ENCODE measurements around the gene UQCC3.
"Not testable (repeated sequence)": the region's sequence is repeated elsewhere in the genome, so short reads cannot be mapped to it uniquely, and the experiment has no call there.

UQCC3 gene, protein sequence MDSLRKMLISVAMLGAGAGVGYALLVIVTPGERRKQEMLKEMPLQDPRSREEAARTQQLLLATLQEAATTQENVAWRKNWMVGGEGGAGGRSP

DNA sequence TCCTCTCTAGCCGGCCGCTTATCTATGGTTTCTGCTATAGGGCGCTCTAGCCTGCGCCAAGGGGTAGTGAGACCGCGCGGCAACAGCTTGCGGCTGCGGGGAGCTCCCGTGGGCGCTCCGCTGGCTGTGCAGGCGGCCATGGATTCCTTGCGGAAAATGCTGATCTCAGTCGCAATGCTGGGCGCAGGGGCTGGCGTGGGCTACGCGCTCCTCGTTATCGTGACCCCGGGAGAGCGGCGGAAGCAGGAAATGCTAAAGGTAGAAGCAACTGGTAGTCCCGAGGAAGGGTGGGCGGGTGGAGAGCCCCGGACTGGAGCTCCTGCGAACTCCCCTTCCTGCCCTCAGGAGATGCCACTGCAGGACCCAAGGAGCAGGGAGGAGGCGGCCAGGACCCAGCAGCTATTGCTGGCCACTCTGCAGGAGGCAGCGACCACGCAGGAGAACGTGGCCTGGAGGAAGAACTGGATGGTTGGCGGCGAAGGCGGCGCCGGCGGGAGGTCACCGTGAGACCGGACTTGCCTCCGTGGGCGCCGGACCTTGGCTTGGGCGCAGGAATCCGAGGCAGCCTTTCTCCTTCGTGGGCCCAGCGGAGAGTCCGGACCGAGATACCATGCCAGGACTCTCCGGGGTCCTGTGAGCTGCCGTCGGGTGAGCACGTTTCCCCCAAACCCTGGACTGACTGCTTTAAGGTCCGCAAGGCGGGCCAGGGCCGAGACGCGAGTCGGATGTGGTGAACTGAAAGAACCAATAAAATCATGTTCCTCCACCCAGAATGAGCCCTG, at the start of gene UQCC3, which contains the start of gene LBHD1:
Gene UQCC3 (plus strand): TSS at position 66 of the 782 bp plus-strand sequence. CDS start 73 bp downstream, at position 139.
Gene LBHD1 (minus strand): TSS at position 660 of the 782 bp plus-strand sequence. CDS start 2,236 bp downstream, outside the sequence.
- peak; percentile 61 for DNase-seq (ENCODE audit: low read depth)

DNA sequence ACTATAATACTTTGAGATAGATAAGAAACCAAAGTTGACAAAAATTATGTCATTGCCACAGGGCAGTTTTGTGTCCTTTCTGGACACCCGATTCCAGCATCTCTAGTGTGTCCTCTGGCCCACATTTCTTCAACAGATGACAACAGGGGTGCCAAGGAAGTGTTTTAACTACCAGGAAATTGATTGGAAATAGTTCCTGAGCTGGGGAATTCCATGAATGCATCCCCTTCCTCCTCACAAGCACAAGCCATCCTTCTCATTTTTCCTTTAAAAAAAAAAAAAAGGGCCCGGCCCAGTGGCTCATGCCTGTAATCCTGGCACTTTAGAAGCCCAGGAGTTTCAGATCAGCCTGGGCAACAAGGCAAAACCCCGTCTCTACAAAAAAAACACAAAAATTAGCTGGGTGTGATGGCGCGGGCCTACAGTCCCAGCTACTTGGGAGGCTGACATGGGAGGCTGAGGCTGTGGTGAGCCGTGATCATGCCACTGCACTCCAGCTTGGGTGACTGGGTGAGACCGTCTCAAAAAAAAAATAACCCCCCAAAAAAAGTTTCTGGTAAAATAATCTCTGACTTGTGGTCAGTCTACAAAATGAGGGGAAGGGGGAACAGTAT, 48.9 kb upstream of the UQCC3 start:
- DNase-seq (ENCODE audit: low read depth), result no peak

DNA sequence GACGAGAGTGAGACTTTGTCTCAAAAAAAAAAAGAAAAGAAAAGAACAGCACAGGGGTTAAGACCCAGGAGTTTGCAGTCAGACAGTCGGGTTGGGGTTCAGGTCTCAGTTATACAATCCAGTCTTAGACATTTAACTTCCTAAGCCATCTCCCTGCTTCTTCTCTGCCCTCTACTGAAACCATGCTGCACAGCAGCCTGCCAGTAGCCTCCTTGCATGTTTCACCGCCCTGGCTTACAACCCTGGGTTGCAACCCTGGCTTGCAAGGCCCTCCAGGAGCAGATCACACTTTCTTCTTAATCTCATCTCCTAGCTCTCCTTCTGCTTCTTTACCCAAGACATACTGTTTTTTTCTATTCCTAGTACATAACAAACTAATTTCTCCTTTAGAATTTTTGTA, 43.8 kb upstream of the UQCC3 start:
- DNase-seq (ENCODE audit: low read depth), result no peak

DNA sequence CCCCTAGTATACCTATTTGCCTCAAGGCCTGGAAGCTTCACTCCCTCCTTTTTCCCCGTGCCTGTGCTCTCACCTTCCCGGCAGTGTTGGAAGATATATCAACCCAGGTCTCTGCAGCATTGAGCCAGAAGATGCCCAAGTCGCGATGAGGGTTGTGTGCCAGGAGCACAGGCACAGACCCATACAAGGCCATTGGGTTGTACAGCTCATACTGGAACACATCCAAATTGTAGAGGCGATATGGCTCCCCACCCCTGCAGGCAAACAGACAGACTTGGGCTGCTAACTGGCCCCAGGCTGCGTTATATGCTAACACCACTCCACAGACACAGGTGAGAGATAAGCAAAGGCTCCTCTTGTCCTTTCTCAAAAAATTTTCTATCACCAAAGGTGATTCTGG, 39.0 kb upstream of the UQCC3 start:
- no peak for DNase-seq (ENCODE audit: low read depth)

DNA sequence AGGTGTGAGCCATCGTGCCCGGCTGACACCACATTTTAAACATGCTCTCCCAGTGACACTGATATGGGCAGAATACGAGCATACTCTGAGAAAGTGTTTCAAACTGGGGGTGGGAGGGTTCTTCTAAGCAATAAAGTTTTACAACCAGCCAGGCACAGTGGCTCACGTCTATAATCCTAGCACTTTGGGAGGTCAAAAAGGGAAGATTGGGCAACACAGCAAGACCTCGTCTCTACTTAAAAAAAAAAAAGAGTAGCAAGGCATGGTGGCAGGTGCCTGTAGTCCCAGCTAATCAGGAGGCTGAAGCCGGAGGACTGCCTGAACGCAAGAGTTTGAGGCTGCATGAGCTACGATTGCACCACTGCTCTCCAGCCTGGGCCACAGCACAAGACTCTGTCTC, 27.3 kb upstream of the UQCC3 start:
- no peak for DNase-seq (ENCODE audit: low read depth)

DNA sequence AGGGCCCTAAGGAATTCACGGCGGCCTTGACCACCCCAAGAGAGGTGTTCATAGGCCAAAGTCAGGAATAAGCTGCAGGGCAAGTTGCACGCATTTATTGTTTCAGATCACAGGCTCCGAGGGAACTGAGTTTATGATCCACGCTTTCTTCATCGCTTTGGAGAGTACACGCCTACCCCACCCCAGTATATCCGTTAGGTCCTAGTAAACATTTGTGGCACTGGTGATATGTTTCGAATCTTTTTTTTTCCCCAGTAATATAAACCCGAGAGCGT, 25.9 kb upstream of the UQCC3 start:
- DNase-seq (ENCODE audit: low read depth), result no peak

DNA sequence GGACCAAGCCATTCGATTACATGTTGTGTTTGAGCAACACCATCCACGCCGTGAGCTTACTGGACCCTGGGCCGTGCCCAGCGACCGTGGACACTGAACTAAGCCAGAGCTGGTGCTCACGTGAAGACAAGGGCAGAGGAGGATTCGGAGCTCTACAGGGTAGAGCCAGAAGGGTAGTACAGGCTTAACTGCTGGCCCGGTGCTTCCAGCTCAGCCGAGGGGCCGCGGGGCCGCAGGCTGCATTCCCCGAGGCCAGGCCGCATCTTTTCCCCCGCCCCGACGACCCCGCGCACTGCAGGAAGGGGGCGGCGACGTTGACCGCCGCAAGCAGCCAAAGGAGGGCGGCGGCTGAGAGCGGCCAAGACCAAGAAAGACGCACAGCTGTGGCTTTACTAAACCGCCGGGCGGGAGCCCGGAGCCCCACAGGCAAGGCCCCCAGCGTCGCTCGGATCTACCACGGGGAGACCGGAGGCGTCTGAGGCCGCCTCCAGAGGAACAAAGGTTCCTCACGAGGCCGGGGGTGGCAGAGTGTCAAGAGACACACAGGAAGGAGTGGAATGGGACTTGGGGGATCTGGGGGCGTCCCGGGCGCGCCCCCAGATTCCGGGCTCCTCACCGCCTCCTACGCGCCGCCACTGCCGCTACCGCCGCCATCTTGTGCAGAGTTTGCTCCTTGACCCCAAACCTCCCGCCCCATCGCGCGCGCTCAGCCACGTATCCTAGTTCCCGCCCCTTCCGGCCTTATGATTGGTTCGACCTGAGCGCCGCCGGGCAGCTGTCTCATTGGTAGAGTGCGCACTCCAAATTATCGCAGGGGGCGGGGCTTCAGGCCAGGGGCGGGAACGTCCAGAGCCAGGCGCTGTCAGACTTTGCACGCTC, 25.3 kb upstream of the UQCC3 start, which contains the start of gene GANAB:
Gene GANAB (minus strand): TSS at position 668 of the 879 bp plus-strand sequence. CDS start 14 bp downstream, at position 654.
- DNase-seq (ENCODE audit: low read depth), result peak; percentile 86

DNA sequence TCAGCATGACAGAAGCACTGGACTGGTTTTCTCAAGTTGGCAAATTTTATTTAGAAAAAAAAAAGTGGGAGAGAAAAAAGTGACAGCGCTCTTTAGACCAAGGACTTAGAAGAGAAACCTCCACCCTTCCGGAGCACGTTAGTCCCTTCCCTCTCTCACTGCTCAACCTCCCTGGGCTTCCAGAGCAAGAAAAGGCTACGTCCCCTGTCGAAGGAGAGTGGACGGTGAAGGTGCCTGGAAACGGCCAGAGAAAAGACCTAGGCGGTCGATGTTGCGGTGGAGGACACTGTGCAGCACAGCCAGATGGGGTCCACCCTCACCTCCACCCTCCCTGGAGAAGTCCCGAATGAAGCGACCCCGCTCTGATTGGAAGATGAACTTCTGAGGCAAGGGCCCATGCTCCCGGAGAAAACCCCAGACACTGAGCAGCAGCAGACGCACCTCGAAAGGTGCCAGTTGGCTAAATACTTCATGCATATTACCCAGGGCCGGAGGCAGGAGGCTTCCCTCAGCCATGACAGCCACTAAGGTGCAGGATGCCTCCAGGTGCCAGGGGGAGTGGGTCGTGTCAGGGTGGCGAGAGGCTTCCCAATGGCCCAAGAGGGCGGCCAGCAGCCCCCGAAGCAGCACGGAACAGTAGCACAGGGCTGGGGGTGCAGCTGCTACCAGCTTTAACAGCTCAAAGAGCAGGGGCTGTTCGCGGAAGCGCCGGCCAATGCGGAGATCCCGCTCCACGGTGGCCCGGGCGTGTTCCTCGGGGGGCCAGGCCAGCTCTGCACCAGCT, 24.5 kb upstream of the UQCC3 start:
- no peak for DNase-seq (ENCODE audit: low read depth)

DNA sequence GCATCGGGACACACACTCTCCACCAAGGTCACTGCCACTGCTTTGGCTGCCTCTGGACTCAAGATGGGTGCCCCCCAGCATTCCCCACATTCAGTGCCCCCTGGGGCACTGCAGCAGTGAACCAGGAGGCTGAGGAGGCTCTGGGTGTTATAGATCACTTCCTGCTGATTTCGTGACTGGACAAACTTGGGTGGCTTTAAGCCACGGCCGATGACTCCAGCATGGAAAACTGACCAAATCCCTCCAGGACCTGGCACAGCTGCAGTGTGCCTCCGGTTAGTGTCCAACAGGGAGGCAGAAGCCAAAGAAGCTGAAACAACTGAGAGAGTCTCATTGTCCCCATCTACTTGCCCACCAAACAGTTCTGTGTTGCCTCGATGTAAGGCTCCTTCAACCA, 23.9 kb upstream of the UQCC3 start:
- DNase-seq (ENCODE audit: low read depth), result no peak

DNA sequence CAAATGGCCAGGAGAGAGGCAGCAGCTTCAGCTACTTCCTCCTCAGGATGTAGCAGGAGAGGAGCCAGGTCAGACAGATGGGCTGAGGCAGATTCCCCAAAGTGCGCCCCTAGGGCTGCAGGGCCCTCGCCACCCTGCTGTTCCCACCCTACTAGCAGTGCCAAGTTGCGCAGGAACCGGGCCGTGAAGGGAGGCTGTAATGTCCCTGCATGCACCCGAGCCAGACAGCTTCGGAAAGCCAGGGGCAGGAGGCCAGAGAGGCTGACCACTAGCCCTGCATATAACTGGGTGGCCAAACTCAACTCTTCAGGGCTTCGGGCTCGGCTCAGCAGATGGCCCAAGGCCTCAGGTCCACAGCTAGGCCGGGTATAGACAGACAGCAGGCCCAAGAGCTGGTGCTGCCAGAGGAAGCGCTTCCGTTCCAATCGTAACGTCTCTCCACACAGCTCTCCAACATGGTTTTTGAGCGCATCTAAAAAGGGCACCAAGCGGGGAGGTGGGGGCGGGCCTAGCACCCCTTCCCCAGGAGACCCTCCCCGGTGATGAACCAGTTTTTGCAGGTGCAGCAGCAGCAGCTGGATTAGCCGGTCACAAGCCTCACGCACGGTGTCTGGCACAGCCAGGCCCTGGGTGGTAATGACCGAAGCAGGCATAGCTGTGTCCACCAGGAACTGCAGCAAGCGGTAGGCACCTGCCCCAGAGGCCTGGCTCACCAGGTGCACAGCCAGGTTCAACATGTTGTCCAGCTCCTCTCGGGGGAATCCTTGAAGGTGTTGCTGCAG, 23.1 kb upstream of the UQCC3 start:
- DNase-seq (ENCODE audit: low read depth), result no peak

DNA sequence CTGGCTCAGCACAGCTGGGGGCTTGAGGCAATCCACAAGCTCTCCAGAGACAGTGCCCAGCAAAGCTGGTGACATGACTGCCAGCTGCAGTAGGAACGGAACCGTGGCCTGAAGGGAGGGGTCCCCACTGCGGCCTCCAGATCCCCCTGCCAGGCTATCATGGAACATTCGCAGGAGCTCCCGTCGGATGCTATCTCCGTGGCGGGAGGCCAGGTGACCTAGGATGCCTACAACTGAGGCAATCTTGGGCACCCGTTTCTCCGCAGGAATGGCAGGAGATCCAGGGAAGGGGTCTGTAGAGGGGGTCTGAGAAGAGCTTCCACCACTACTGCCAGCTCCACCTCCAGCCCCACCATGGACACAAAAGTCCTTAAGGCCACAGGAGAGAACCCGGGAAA, 22.5 kb upstream of the UQCC3 start:
- DNase-seq (ENCODE audit: low read depth), result no peak

DNA sequence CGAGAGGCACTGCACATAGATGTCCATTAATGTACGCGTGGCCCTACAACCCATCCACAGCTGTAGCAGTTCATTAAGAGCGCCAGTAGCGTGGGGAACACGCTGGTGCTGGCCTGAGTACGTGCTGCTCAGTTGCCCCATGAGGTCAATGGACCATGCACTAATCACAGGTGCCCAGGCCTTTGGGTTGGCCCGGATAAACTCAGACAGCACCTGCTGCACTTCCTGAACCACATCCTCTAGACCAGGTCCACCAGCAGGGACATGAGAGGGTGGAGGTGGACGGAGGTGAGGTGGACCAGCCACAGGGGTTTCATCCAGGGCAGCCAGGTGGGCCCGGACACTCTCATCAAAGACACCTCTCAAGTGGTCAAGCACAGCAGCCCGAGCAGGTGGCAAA, 22.0 kb upstream of the UQCC3 start:
- no peak for DNase-seq (ENCODE audit: low read depth)

DNA sequence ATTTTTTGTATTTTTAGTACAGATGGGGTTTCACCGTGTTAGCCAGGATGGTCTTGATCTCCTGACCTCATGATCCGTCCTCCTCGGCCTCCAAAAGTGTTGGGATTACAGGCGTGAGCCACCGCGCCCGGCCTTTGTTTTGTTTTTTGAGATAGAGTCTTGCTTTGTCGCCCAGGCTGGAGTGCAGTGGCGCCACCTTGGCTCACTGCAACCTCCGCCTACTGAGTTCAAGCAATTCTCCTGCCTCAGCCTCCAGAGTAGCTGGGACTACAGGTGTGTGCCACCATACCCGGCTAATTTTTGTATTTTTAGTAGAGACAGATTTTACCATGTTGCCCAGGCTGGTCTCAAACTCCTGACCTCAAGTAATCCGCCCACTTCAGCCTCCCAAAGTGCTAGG, 21.2 kb upstream of the UQCC3 start:
- not testable (repeated sequence) for DNase-seq (ENCODE audit: low read depth)

DNA sequence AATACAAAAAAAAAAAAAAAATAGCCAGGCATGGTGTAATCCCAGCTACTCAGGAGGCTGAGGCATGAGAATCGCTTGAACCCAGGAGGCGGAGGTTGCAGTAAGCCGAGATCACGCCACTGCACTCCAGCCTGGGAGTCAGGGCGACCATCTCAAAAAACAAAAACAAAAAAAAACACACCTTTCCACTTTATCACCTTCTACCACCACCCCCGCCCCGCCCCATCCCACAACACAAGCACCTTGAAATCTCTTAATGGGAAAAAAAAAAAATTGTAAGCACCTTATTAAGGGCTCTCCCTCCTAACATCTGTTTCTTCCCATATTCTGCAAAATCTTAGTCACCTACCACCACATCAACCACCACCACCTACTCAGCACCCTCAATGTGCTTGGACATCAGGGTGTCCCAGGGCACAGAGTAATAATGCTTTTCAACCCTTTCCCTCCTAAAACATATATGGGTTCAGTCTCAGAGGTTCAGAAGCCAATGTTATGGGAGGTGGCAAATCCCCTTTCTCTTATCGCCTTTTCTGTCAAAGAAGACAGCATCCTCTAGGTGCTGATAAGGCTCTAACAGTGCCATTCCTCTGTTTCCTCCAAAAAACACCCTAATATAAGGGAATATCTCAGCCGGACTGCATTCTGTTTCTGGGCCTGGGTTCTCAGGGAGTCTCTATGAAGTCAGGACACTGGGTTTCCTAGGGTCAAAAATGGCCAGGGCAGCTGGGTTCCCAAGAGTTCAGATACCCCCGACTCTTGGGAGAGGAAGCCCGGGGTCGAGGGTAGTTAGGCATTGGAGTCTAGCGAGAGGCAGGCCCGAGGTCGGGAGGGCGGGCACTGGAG, 19.1 kb upstream of the UQCC3 start:
- no peak for DNase-seq (ENCODE audit: low read depth)

DNA sequence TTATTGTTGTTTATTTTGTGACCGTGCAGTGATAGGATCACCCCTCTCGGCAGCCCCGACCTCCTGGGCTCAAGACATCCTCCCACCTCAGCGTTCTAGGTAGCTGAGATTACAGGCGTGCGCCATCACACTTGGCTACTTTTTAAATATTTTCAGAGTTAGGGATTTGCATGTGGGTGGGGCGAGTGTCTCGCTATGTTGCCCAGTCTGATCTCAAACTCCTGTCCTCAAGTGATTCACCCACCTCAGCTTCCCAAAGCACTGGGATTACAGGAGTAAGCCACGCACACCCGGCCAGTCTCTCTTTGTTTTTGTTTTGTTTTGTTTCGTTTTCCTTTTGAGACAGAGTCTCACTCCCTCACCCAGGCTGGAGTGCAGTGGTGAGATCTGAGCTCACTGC, 17.2 kb upstream of the UQCC3 start:
- no peak for DNase-seq (ENCODE audit: low read depth)

DNA sequence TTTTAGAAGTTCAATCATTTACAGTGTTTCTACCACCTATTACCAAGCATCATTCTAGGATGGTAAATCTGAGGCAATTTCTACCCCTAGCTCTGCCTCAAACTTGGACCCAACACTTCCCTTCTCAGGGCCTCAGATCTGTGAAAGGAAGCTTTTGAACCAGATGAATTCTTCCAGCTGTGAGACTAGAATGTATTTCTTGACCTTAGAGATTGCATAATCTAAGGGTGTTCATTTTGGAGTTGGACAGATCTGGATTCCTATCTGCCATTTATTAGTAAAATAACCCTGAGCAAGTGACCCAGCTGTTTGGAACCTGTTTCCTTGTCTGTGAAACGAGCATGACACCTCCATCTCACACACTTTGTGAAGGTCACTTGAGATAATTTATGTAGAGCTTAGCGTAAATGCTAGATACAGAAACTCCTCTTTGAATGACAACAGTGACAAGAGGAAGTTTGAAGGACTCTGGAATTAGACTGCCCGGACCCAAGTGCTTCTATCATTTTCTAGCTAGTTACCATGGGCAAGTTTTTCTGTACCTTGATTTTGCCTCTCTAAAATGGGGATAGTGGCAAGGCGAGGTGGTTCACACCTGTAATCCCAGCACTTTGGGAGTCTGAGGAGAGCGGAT, 14.6 kb upstream of the UQCC3 start:
- no peak for DNase-seq (ENCODE audit: low read depth)

DNA sequence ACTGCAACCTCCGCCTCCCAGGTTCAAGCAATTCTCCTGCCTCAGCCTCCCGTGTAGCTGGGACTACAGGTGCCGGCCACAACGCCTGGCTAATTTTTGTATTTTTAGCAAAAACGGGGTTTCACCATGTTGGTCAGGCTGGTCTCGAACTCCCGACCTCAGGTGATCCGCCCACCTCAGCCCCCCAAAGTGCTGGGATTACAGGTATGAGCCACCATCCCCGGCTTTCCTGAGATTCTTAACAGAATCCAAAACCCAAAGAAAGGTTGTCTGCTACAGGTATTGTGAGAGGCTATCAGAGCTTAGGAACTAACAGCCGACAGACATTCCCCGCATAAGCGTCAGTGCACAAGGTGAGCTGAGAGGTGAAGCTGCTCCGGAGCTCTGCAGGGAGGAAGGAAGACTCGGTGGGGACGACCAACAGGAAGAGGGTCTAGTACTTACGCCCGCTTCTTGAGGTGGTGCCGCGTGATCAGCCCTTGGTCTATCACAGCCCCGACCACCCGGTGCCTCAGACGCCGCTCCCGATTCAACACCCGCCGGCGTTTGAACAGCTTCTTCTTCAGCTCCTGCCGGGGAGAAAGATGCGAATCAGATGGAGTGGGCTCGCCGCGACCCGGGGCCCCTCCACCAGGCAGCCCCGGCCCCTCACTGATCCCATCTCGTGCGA, 6.9 kb upstream of the UQCC3 start:
- no peak for DNase-seq (ENCODE audit: low read depth)

DNA sequence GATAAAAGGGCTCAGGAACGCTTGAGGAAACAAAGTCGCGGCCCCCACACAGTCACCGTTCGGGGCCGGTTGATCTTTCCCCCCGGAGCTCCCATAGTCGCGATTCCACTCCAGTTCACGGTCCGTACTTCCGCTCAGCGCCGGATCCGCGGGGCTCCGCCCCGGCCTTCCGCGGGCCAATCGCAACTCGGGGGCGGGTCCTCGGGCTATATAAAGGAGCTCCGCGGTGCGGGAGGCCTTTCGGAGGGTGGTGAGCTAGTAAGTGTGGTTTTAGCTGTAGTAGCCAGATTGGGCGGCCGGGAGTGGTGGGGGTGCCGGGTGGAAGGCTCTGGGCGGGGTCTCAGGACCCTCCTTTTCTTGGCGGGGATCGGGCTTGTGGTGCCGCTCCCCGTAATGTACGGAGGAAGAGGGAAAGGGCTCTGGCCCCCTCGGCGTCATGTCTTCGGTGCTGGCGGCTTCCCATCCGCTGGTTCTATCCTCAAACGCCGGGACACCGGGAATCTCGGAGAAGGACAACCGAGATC, 6.3 kb upstream of the UQCC3 start, which contains the start of the genes C11orf98 and CSKMT:
Gene C11orf98 (minus strand): TSS at position 136 of the 524 bp plus-strand sequence. CDS start 41 bp downstream, at position 95.
Gene CSKMT (plus strand): TSS at position 238 of the 524 bp plus-strand sequence. CDS start 568 bp downstream, outside the sequence.
- DNase-seq (ENCODE audit: low read depth), result peak; percentile 80
